Trophoblast cell (in vitro differentiated cells and primary cell): Measurements from ENCODE around the gene TMEM50B.

Experiments
- DNase-seq, 2 donors: peaks; one replicate each; pipeline ENCODE4 v3.0.0-alpha.2; 2016
- H2AFZ ChIP-seq: 2 replicates; pipeline ENCODE4 v1.6.1; 2013; ENCODE audit warnings: low read length, moderate library complexity, mild to moderate bottlenecking; ENCODE audit not compliant: insufficient read depth, poor library complexity
- H2AK5ac ChIP-seq: 2 replicates; pipeline ENCODE4 v1.6.1; 2013; ENCODE audit warnings: mild to moderate bottlenecking, low read length
- H2BK120ac ChIP-seq: 2 replicates; pipeline ENCODE4 v1.6.1; 2013; ENCODE audit warnings: low read length, mild to moderate bottlenecking, moderate library complexity; ENCODE audit not compliant: insufficient read depth, poor library complexity
- H2BK12ac ChIP-seq: 2 replicates; pipeline ENCODE4 v1.6.1; 2013; ENCODE audit warnings: mild to moderate bottlenecking, low read length, moderate library complexity
- H2BK5ac ChIP-seq: 2 replicates; pipeline ENCODE4 v1.6.1; 2013; ENCODE audit warnings: low read length, low read depth, moderate library complexity, mild to moderate bottlenecking; ENCODE audit not compliant: poor library complexity
- H3K14ac ChIP-seq: 2 replicates; pipeline ENCODE4 v1.6.1; 2013; ENCODE audit warnings: mild to moderate bottlenecking, low read length
- H3K18ac ChIP-seq: 2 replicates; pipeline ENCODE4 v1.6.1; 2013; ENCODE audit warnings: mild to moderate bottlenecking, low read length
- H3K23ac ChIP-seq: 2 replicates; pipeline ENCODE4 v1.6.1; 2013; ENCODE audit warnings: low read length
- H3K27ac ChIP-seq: 2 replicates; pipeline ENCODE4 v1.5.1; 2013; ENCODE audit warnings: low read depth, mild to moderate bottlenecking, inconsistent platforms, low read length, moderate library complexity
- H3K27me3 ChIP-seq: 2 replicates; pipeline ENCODE4 v1.6.1; 2013; ENCODE audit warnings: inconsistent platforms, mild to moderate bottlenecking, low read length, moderate library complexity; ENCODE audit not compliant: insufficient read depth
- H3K36me3 ChIP-seq, 2 experiments: 1 replicate in 1 of 2; 2 replicates in 1 of 2; pipeline ENCODE4 v1.6.1; 2013; ENCODE audit warnings: low read length in 2 of 2, mild to moderate bottlenecking in 2 of 2, moderate library complexity in 1 of 2; ENCODE audit not compliant: insufficient read depth in 2 of 2, control insufficient read depth in 1 of 2
- H3K4ac ChIP-seq: 2 replicates; pipeline ENCODE4 v1.6.1; 2013; ENCODE audit warnings: low read depth, mild to moderate bottlenecking, low read length, moderate library complexity
- H3K4me1 ChIP-seq, 2 experiments: 1 replicate in 1 of 2; 2 replicates in 1 of 2; pipeline ENCODE4 v1.6.1; 2013; ENCODE audit warnings: low read length in 2 of 2, mild to moderate bottlenecking in 2 of 2, moderate library complexity in 1 of 2; ENCODE audit not compliant: insufficient read depth in 2 of 2, control insufficient read depth in 1 of 2
- H3K4me2 ChIP-seq: 2 replicates; pipeline ENCODE4 v1.6.1; 2013; ENCODE audit warnings: inconsistent platforms, mild to moderate bottlenecking, low read length, moderate library complexity
- H3K4me3 ChIP-seq: 2 replicates; pipeline ENCODE4 v1.5.1; 2013; ENCODE audit warnings: mild to moderate bottlenecking, low read depth, low read length, inconsistent platforms
- H3K79me1 ChIP-seq: one replicate; pipeline ENCODE4 v1.6.1; 2013; ENCODE audit warnings: low read length
- H3K79me2 ChIP-seq: 2 replicates; pipeline ENCODE4 v1.6.1; 2013; ENCODE audit warnings: low read length, mild to moderate bottlenecking; ENCODE audit not compliant: control insufficient read depth, insufficient read depth, poor library complexity
- H3K9ac ChIP-seq: 2 replicates; pipeline ENCODE4 v1.6.1; 2013; ENCODE audit warnings: mild to moderate bottlenecking, low read length
- H3K9me3 ChIP-seq: 2 replicates; pipeline ENCODE4 v1.6.1; 2013; ENCODE audit warnings: low read depth, mild to moderate bottlenecking, control low read depth, inconsistent platforms, low read length; ENCODE audit not compliant: insufficient read depth
- H4K12ac ChIP-seq: 2 replicates; pipeline ENCODE4 v1.6.1; 2013; ENCODE audit warnings: low read depth, mild to moderate bottlenecking, low read length, moderate library complexity
- H4K8ac ChIP-seq: 2 replicates; pipeline ENCODE4 v1.6.1; 2013; ENCODE audit warnings: low read depth, mild to moderate bottlenecking, low read length, moderate library complexity
- H4K91ac ChIP-seq: one replicate; pipeline ENCODE4 v1.6.1; 2013; ENCODE audit warnings: low read depth, mild to moderate bottlenecking, low read length, moderate library complexity
- WGBS: extraction: QIAGEN DNeasy Blood & Tissue Kit; methylation state at CpG from one replicate; pipeline ENCODE4 v1.1.7; 2013; ENCODE audit warnings: missing lambda C conversion rate; ENCODE audit not compliant: insufficient read length, insufficient coverage; ENCODE audit errors: extremely low coverage; 5-methylcytosine and 5-hydroxymethylcytosine counted together

Gene TMEM50B

GRCh38 chr21:33488936-33489335 is 9.2 kb upstream of the TMEM50B start:
- Histone ChIP-seq H2AFZ (no peak overlapping the region), H3K18ac (no peak overlapping the region), H3K27me3 (no peaks in the 10 kb centered on the region), H4K91ac (no peak overlapping the region), H3K79me1 (peaks cover 2% of the 10 kb centered on the region), H2BK5ac (no peak overlapping the region), H3K4ac (no peak overlapping the region), H3K4me3 (no peak overlapping the region), H2AK5ac (no peak overlapping the region), H2BK12ac (no peak overlapping the region), H3K23ac (no peak overlapping the region), H3K36me3 (no peaks in the 10 kb centered on the region), H3K9me3 (no peaks in the 10 kb centered on the region), H2BK120ac (no peak overlapping the region), H4K8ac (no peak overlapping the region), H3K27ac (no peak overlapping the region), H3K4me2 (no peak overlapping the region), H3K9ac (no peak overlapping the region), H4K12ac (no peak overlapping the region), H3K4me1 (peaks cover 0 to 3% of the 10 kb centered on the region in 2 experiments), H3K79me2 (no peaks in the 10 kb centered on the region), H3K14ac (no peak overlapping the region)
- no CpG with 5 or more reads among the region's 4 CpGs for WGBS
- DNase-seq: no peak

- no peak for DNase-seq
- no peak overlapping the region for H2BK5ac ChIP-seq
- H4K8ac ChIP-seq: no peak overlapping the region
- H3K14ac ChIP-seq: no peak overlapping the region
- H3K4me2 ChIP-seq: no peak overlapping the region
- peaks cover 0 to 3% of the 10 kb centered on the region in 2 experiments for H3K4me1 ChIP-seq
- H2BK12ac ChIP-seq: no peak overlapping the region
- H3K23ac ChIP-seq: no peak overlapping the region
- H3K4ac ChIP-seq: no peak overlapping the region
- no peak overlapping the region for H3K4me3 ChIP-seq
- H3K36me3 ChIP-seq: no peaks in the 10 kb centered on the region
- H2BK120ac ChIP-seq: no peak overlapping the region
- H2AK5ac ChIP-seq: no peak overlapping the region
- no peak overlapping the region for H2AFZ ChIP-seq
- H4K91ac ChIP-seq: no peak overlapping the region
- H3K79me2 ChIP-seq: no peaks in the 10 kb centered on the region
- no peak overlapping the region for H3K27ac ChIP-seq
- H3K9ac ChIP-seq: no peak overlapping the region
- H4K12ac ChIP-seq: no peak overlapping the region
- peaks cover 2% of the 10 kb centered on the region for H3K79me1 ChIP-seq
- H3K27me3 ChIP-seq: no peaks in the 10 kb centered on the region
- H3K18ac ChIP-seq: no peak overlapping the region
- no CpG with 5 or more reads among the region's 5 CpGs for WGBS
- no peaks in the 10 kb centered on the region for H3K9me3 ChIP-seq
These were observed 8.2 kb upstream of the TMEM50B start for GRCh38 chr21:33487996-33488395.

- Histone ChIP-seq H4K12ac (no peak overlapping the region), H3K9ac (no peak overlapping the region)
- WGBS: no CpG with 5 or more reads among the region's 9 CpGs
These were observed 1.7 kb upstream of the TMEM50B start for GRCh38 chr21:33481314-33481943.

GRCh38 chr21:33480481-33481103 is 818 bp upstream of the TMEM50B start:
- no CpG with 5 or more reads among the region's 17 CpGs for WGBS
- no peak for DNase-seq
- H3K27me3 ChIP-seq: no peaks in the 10 kb centered on the region

More at GRCh38 chr21:33481314-33481943, 1.7 kb upstream of the TMEM50B start:
- H3K4me2 ChIP-seq: no peak overlapping the region
- H3K4me1 ChIP-seq: peaks cover 3 to 5% of the 10 kb centered on the region in 2 experiments
- H3K79me2 ChIP-seq: peaks cover 7% of the 10 kb centered on the region
- H3K9me3 ChIP-seq: no peaks in the 10 kb centered on the region
- no peak overlapping the region for H3K27ac ChIP-seq
- H2BK120ac ChIP-seq: no peak overlapping the region
- H3K36me3 ChIP-seq: no peaks in the 10 kb centered on the region
- no peak overlapping the region for H3K18ac ChIP-seq
- H3K4me3 ChIP-seq: no peak overlapping the region
- no peaks in the 10 kb centered on the region for H3K27me3 ChIP-seq
- H3K4ac ChIP-seq: no peak overlapping the region
- no peak overlapping the region for H2AFZ ChIP-seq
- H2AK5ac ChIP-seq: no peak overlapping the region
- H4K91ac ChIP-seq: no peak overlapping the region
- H2BK5ac ChIP-seq: no peak overlapping the region
- H2BK12ac ChIP-seq: no peak overlapping the region
- H3K79me1 ChIP-seq: peaks cover 11% of the 10 kb centered on the region
- H4K8ac ChIP-seq: no peak overlapping the region
- DNase-seq: no peak
- H3K14ac ChIP-seq: no peak overlapping the region
- H3K23ac ChIP-seq: no peak overlapping the region

More at GRCh38 chr21:33480481-33481103, 818 bp upstream of the TMEM50B start:
- Histone ChIP-seq H3K9ac (peak overlapping the region; percentile 70), H3K14ac (peak overlapping the region; percentile 55), H3K36me3 (no peaks in the 10 kb centered on the region), H2AK5ac (no peak overlapping the region), H3K27ac (peak overlapping the region; percentile 72), H2AFZ (peak overlapping the region; percentile 80), H3K4ac (peak overlapping the region; percentile 59), H3K18ac (peak overlapping the region; percentile 94), H2BK12ac (peak overlapping the region; percentile 24), H4K8ac (peak overlapping the region; percentile 95), H3K4me1 (peaks cover 3 to 5% of the 10 kb centered on the region in 2 experiments), H3K4me3 (peak overlapping the region; percentile 83), H3K9me3 (no peaks in the 10 kb centered on the region), H3K4me2 (peak overlapping the region; percentile 89), H4K12ac (peak overlapping the region; percentile 85), H4K91ac (peak overlapping the region; percentile 79), H3K79me1 (peaks cover 11% of the 10 kb centered on the region), H3K79me2 (peaks cover 7% of the 10 kb centered on the region), H2BK5ac (peak overlapping the region; percentile 80), H3K23ac (no peak overlapping the region), H2BK120ac (peak overlapping the region; percentile 87)
